Measurements from ENCODE around the gene RNF44.

Gene RNF44

GRCh38 chr5:176536902-176537553, at the start of gene RNF44:
RNF44 (minus strand) TSS chr5:176537402; CDS start chr5:176532472, 4,930 bp downstream.
- DNase-seq = peak; percentile 98

GRCh38 chr5:176583076-176583475, 45.9 kb upstream of the RNF44 start:
- DNase-seq = no peak

- DNase-seq = no peak
Observed at GRCh38 chr5:176581361-176581760, 44.2 kb upstream of the RNF44 start.

- DNase-seq = no peak
Observed at GRCh38 chr5:176579323-176579722, 42.1 kb upstream of the RNF44 start.

GRCh38 chr5:176578391-176578808, 41.2 kb upstream of the RNF44 start:
- DNase-seq = peak; percentile 41

- DNase-seq = no peak
Observed at GRCh38 chr5:176577312-176578176, 40.3 kb upstream of the RNF44 start.

GRCh38 chr5:176575488-176576422, 38.6 kb upstream of the RNF44 start:
- no peak for DNase-seq

- DNase-seq = no peak
Observed at GRCh38 chr5:176575066-176575465, 37.9 kb upstream of the RNF44 start.

GRCh38 chr5:176574297-176574591, 37.0 kb upstream of the RNF44 start:
- no peak for DNase-seq

- peak; percentile 67 for DNase-seq
Observed at GRCh38 chr5:176573564-176574296, 36.5 kb upstream of the RNF44 start.

GRCh38 chr5:176570044-176570443, 32.8 kb upstream of the RNF44 start:
- DNase-seq = no peak

GRCh38 chr5:176568657-176569056, 31.5 kb upstream of the RNF44 start:
- DNase-seq = no peak

GRCh38 chr5:176565760-176566288, 28.6 kb upstream of the RNF44 start:
- no peak for DNase-seq

GRCh38 chr5:176564002-176564401, 26.8 kb upstream of the RNF44 start:
- DNase-seq = no peak

- DNase-seq = no peak
Observed at GRCh38 chr5:176562189-176562588, 25.0 kb upstream of the RNF44 start.

- no peak for DNase-seq
Observed at GRCh38 chr5:176561259-176561658, 24.1 kb upstream of the RNF44 start.

GRCh38 chr5:176560364-176560763, 23.2 kb upstream of the RNF44 start:
- peak; percentile 31 for DNase-seq

- no peak for DNase-seq
Observed at GRCh38 chr5:176559683-176560082, 22.5 kb upstream of the RNF44 start.

GRCh38 chr5:176557846-176558245, 20.6 kb upstream of the RNF44 start:
- DNase-seq = no peak

- DNase-seq = no peak
Observed at GRCh38 chr5:176553260-176554085, 16.3 kb upstream of the RNF44 start.

- no peak for DNase-seq
Observed at GRCh38 chr5:176552332-176552869, 15.2 kb upstream of the RNF44 start.
